Heart left ventricle (tissue), 13 donors: Measurements from ENCODE around the gene NFIA.

Source experiments
- CTCF ChIP-seq, 12 donors: fragments of 200-600 bp; sonication (generic) in 4 of 12; IDR thresholded peaks; one replicate each; pipeline versions ENCODE4 v1.5.0 to v1.8.0; 2018 to 2022; ENCODE audit warnings: antibody characterized with exemption in 12 of 12, mild to moderate bottlenecking in 5 of 12
- POLR2A ChIP-seq, 2 donors: fragments of 450-650 bp; IDR thresholded peaks; one replicate each; pipeline ENCODE4 v1.6.1; 2017; ENCODE audit warnings: antibody characterized with exemption in 2 of 2, mild to moderate bottlenecking in 2 of 2, moderate library complexity in 2 of 2
- donor health status: ischemic (EF 13 %, LVEDD 7.1; RV severe dilation, severe dysfunction).
- donor health status: DM: no; HTN: yes; CAD: no.
- donor health status: DM: no; HTN: no; CAD: no.
- donor health status: ischemic (EF 25% LVEDD 6.9; RV normal size, moderate dysfunction).
- donor health status: ischemic (EF 25% LVEDD 5.7; RV mildly dilated, moderate dysfunction).
- donor health status: ischemic (EF 35%, LVEDD 5.7; RV mildly dilated, moderate dysfunction).
- donor health status: nonischemic (EF 11% LVEDD 7.7; RV severe dilation, severe dysfunction).
- donor health status: DM: yes; HTN: yes; CAD: no.
- donor health status: PGD.
- donor health status: ischemic (EF 29% LVEDD 5.4; RV normal size, mild dysfunction).
- donor health status: nonischemic (EF 23%, LVEDD 6.1; RV moderate dilation, normal function).

GRCh38 chr1:61079296-61079897 lies 3.0 kb upstream of the NFIA start:
- TF ChIP-seq CTCF (IDR thresholded peaks at IDR 0.05) (no peak), POLR2A (IDR thresholded peaks at IDR 0.05) (no peak)
